Adrenal gland (tissue), 5 donors: ENCODE measurements around the gene NLGN3.

Experiments
- POLR2A ChIP-seq, 2 donors: fragments of 450-650 bp; IDR thresholded peaks; one replicate each; pipeline ENCODE4 v1.6.1; 2017; ENCODE audit warnings: antibody characterized with exemption in 2 of 2, mild to moderate bottlenecking in 2 of 2, moderate library complexity in 1 of 2
- TF ChIP-seq, protein P1 (sequence below), 6 experiments: fragments of 450-650 bp in 4 of 6; fragments of 200-600 bp in 2 of 6; sonication (generic) in 1 of 6; IDR thresholded peaks; 1 replicate in 5 of 6; 2 replicates in 1 of 6; pipeline versions ENCODE4 v1.5.1 to v1.8.0; 2016 to 2021; ENCODE audit warnings: antibody characterized with exemption in 6 of 6, mild to moderate bottlenecking in 2 of 6, moderate library complexity in 1 of 6
- donor health status: DM: no; HTN: no; CAD: no.

DNA sequence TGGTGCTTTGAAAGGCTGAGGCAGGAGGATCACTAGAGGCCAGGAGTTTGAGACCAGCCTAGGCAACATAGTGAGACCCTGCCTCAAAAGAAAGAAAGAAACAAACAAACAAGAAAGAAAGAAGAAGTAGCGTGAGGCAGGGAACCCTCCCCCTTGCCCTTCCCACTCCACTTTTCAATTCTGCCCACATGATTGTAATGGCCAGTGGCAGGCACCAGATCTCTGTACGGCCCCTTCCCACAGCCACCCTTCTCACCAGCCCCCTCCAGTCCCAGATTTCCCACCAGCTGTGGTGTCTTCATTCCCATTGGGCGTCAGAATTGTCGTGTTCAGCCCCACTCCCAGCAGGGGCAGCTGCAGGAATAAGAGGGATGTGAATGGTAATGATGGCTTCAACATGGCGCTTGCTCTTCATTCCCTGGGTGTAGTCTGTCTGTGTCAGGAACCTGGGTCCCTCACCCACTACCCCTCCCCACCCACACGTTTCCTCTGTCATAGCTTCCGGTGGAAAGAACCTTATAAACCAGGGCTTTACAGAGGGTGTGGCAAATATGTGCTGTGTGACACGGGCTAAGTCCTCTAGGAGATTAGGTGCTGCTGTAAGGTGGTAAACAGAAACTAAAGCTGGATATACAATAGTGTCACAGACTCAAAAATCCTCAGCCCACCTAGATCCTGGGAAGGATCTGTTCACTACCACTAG is 33.3 kb upstream of the NLGN3 start, which contains the start of gene IL2RG:
- TF ChIP-seq, protein P1, sequence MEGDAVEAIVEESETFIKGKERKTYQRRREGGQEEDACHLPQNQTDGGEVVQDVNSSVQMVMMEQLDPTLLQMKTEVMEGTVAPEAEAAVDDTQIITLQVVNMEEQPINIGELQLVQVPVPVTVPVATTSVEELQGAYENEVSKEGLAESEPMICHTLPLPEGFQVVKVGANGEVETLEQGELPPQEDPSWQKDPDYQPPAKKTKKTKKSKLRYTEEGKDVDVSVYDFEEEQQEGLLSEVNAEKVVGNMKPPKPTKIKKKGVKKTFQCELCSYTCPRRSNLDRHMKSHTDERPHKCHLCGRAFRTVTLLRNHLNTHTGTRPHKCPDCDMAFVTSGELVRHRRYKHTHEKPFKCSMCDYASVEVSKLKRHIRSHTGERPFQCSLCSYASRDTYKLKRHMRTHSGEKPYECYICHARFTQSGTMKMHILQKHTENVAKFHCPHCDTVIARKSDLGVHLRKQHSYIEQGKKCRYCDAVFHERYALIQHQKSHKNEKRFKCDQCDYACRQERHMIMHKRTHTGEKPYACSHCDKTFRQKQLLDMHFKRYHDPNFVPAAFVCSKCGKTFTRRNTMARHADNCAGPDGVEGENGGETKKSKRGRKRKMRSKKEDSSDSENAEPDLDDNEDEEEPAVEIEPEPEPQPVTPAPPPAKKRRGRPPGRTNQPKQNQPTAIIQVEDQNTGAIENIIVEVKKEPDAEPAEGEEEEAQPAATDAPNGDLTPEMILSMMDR (IDR thresholded peaks at IDR 0.05) = no peak
- TF ChIP-seq POLR2A (IDR thresholded peaks at IDR 0.05) = no peak
